Loucy (cell line): Measurements from ENCODE around the gene KCNH4.
"Not testable (repeated sequence)": the region's sequence is repeated elsewhere in the genome, so short reads cannot be mapped to it uniquely, and the experiment has no call there.

Source experiments
- EZH2phosphoT487 ChIP-seq: fragments of 200-600 bp; IDR thresholded peaks from 2 replicates; pipeline ENCODE4 v1.6.1; 2018; ENCODE audit warnings: antibody characterized with exemption, mild to moderate bottlenecking, moderate library complexity, borderline replicate concordance
- TF ChIP-seq, protein P1 (sequence below): fragments of 200-600 bp; sonication (generic); conservative IDR thresholded peaks from 2 replicates; pipeline ENCODE4 v1.5.1; 2014; ENCODE audit warnings: mild to moderate bottlenecking, antibody characterized with exemption, low read length

- TF ChIP-seq, protein P1, sequence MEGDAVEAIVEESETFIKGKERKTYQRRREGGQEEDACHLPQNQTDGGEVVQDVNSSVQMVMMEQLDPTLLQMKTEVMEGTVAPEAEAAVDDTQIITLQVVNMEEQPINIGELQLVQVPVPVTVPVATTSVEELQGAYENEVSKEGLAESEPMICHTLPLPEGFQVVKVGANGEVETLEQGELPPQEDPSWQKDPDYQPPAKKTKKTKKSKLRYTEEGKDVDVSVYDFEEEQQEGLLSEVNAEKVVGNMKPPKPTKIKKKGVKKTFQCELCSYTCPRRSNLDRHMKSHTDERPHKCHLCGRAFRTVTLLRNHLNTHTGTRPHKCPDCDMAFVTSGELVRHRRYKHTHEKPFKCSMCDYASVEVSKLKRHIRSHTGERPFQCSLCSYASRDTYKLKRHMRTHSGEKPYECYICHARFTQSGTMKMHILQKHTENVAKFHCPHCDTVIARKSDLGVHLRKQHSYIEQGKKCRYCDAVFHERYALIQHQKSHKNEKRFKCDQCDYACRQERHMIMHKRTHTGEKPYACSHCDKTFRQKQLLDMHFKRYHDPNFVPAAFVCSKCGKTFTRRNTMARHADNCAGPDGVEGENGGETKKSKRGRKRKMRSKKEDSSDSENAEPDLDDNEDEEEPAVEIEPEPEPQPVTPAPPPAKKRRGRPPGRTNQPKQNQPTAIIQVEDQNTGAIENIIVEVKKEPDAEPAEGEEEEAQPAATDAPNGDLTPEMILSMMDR: not testable (repeated sequence)
- TF ChIP-seq EZH2phosphoT487: not testable (repeated sequence)
Measured at GRCh38 chr17:42219280-42219679, 38.3 kb upstream of the KCNH4 start.
